ENCODE data around the gene DLG2. TPM values are rescaled to one million over a fixed set of nuclear protein-coding genes. Genes with fewer than 3 reads are reported as not detected.

Gene DLG2
- total and polyA plus RNA-seq, 2 of the 8 experiments (the other 6 are each of a cell fraction or from before 2014, with no cell fraction given), result 1.7 to 14.3 TPM

GRCh38 chr11:83425137-83425466 lies 2202.0 kb downstream of the DLG2 start:
- H3K79me1 ChIP-seq (ENCODE audit: low read depth, low read length), result no peaks in the 10 kb centered on the region
- H3K56ac ChIP-seq (replicated peaks; ENCODE audit: insufficient read length, low read depth, low read length), result no peak overlapping the region
- H3K36me3 ChIP-seq (ENCODE audit: control insufficient read depth in 2 of 4, insufficient read depth in 4 of 4, low read length in 3 of 4), result no peaks in the 10 kb centered on the region
- no peaks in the 10 kb centered on the region for H3K23me2 ChIP-seq (ENCODE audit: low read depth, low read length)
- no peak overlapping the region for H3K4me2 ChIP-seq (ENCODE audit: insufficient read depth in 1 of 2, low read depth in 2 of 2, low read length in 2 of 2)
- no peak for FAIRE-seq
- no peak overlapping the region for H2BK120ac ChIP-seq (replicated peaks; ENCODE audit: low read depth, low read length)
- H4K91ac ChIP-seq (replicated peaks; ENCODE audit: insufficient read length, low read length), result no peak overlapping the region
- no peak overlapping the region for H2BK12ac ChIP-seq (ENCODE audit: low read depth, low read length)
- H2AK5ac ChIP-seq (ENCODE audit: low read depth, low read length), result no peak overlapping the region
- H3K18ac ChIP-seq (ENCODE audit: extremely low read depth, low read length), result no peak overlapping the region
- H2BK5ac ChIP-seq (ENCODE audit: low read depth, low read length), result no peak overlapping the region
- no peak overlapping the region for H2BK15ac ChIP-seq (ENCODE audit: low read length)
- no peaks in the 10 kb centered on the region for H3K27me3 ChIP-seq (replicated peaks in 1 of 4; ENCODE audit: control insufficient read depth in 3 of 4, extremely low read depth in 1 of 4, insufficient read depth in 3 of 4, low read length in 3 of 4)
- H3K23ac ChIP-seq (ENCODE audit: insufficient read length), result no peak overlapping the region
- no peaks in the 10 kb centered on the region for H3K9me3 ChIP-seq (ENCODE audit: insufficient read depth in 2 of 2, low read depth in 1 of 2, low read length in 1 of 2)
- no peak overlapping the region for H3K4ac ChIP-seq (replicated peaks; ENCODE audit: insufficient read length, low read depth, low read length)
- no peaks in the 10 kb centered on the region for H3K4me1 ChIP-seq (replicated peaks in 1 of 4; ENCODE audit: control insufficient read depth in 3 of 4, insufficient read depth in 4 of 4, low read length in 3 of 4)
- CTCF ChIA-PET (ENCODE audit: partially characterized antibody), result interaction anchor here (0.8 kb wide), 1 partner anchor 65 kb away, joined by 3 read pairs; no protein-coding TSS in a partner anchor
- H3K4me3 ChIP-seq (ENCODE audit: extremely low read depth in 1 of 4, insufficient read depth in 2 of 4, low read depth in 3 of 4, low read length in 4 of 4), result no peak overlapping the region
- no peak overlapping the region for H3K27ac ChIP-seq (ENCODE audit: low read depth, low read length)
- H4K8ac ChIP-seq (ENCODE audit: extremely low read depth, insufficient read depth, low read length), result no peak overlapping the region
- H3K9ac ChIP-seq (replicated peaks in 1 of 4; ENCODE audit: extremely low read depth in 1 of 4, low read depth in 3 of 4, low read length in 3 of 4), result no peak overlapping the region
- no peak overlapping the region for H2BK20ac ChIP-seq (ENCODE audit: low read length)
- H4K5ac ChIP-seq (ENCODE audit: insufficient read length, low read depth, low read length), result no peak overlapping the region
- H4K20me1 ChIP-seq (replicated peaks in 1 of 2; ENCODE audit: control insufficient read depth in 1 of 2, insufficient read depth in 2 of 2, low read length in 2 of 2), result no peaks in the 10 kb centered on the region
- POLR2A ChIA-PET (ENCODE audit: partially characterized antibody), result no interaction called here
- H3K79me2 ChIP-seq (ENCODE audit: control insufficient read depth in 1 of 2, insufficient read depth in 2 of 2, low read length in 2 of 2), result no peaks in the 10 kb centered on the region
- H2AFZ ChIP-seq (ENCODE audit: low read length), result no peak overlapping the region
- no peak for DNase-seq (ENCODE audit: low read depth in 1 of 2, low spot score in 2 of 2)
- no peak overlapping the region for H3K14ac ChIP-seq (ENCODE audit: insufficient read length)
- TF ChIP-seq NRF1 (IDR thresholded peaks at IDR 0.05; ENCODE audit: low read depth, low read length), result no peak
- TF ChIP-seq CBX5 (IDR thresholded peaks at IDR 0.05; ENCODE audit: low read depth, low read length), result no peak
- no peak for TF ChIP-seq ASH2L (IDR thresholded peaks at IDR 0.05; ENCODE audit: low read length)
- no peak for TF ChIP-seq KDM5A (IDR thresholded peaks at IDR 0.05; ENCODE audit: low read length)
